ENCODE measurements around the gene ELMO2.
"Not testable (repeated sequence)": the region's sequence is repeated elsewhere in the genome, so short reads cannot be mapped to it uniquely, and the experiment has no call there.

Gene ELMO2

GRCh38 chr20:46406986-46407670, 713 bp upstream of the ELMO2 start:
- DNase-seq: peak; percentile 10

- no peak for DNase-seq
Measured at GRCh38 chr20:46402331-46402811, 4.0 kb downstream of the ELMO2 start.

- no peak for DNase-seq
Measured at GRCh38 chr20:46401478-46401860, 4.9 kb downstream of the ELMO2 start.

GRCh38 chr20:46400828-46401477, 5.5 kb downstream of the ELMO2 start:
- DNase-seq: peak; percentile 17

GRCh38 chr20:46400253-46400652, 6.2 kb downstream of the ELMO2 start:
- no peak for DNase-seq

GRCh38 chr20:46399401-46399800, 7.0 kb downstream of the ELMO2 start:
- no peak for DNase-seq

GRCh38 chr20:46398963-46399362, 7.5 kb downstream of the ELMO2 start:
- DNase-seq: no peak

- DNase-seq: no peak
Measured at GRCh38 chr20:46396052-46396740, 10.2 kb downstream of the ELMO2 start.

GRCh38 chr20:46394872-46395760, 11.3 kb downstream of the ELMO2 start:
- DNase-seq: peak; percentile 26

- DNase-seq: no peak
Measured at GRCh38 chr20:46393967-46394366, 12.4 kb downstream of the ELMO2 start.

GRCh38 chr20:46388937-46389336, 17.5 kb downstream of the ELMO2 start:
- DNase-seq: no peak

- DNase-seq: no peak
Measured at GRCh38 chr20:46388201-46388836, 18.1 kb downstream of the ELMO2 start.

GRCh38 chr20:46387054-46387453, 19.4 kb downstream of the ELMO2 start:
- not testable (repeated sequence) for DNase-seq

GRCh38 chr20:46378412-46379009, 27.9 kb downstream of the ELMO2 start:
- no peak for DNase-seq

- no peak for DNase-seq
Measured at GRCh38 chr20:46377518-46377917, 28.9 kb downstream of the ELMO2 start.

- no peak for DNase-seq
Measured at GRCh38 chr20:46376196-46376785, 30.1 kb downstream of the ELMO2 start.

GRCh38 chr20:46375771-46376170, 30.6 kb downstream of the ELMO2 start:
- no peak for DNase-seq

GRCh38 chr20:46374383-46374782, 32.0 kb downstream of the ELMO2 start:
- no peak for DNase-seq

- DNase-seq: no peak
Measured at GRCh38 chr20:46371656-46372055, 34.8 kb downstream of the ELMO2 start.

- no peak for DNase-seq
Measured at GRCh38 chr20:46368902-46369268, 37.5 kb downstream of the ELMO2 start.

Measured in hematopoietic multipotent progenitor cell treated with erythropoietin and hydrocortisone succinate and interleukin-3 and kit ligand, for 8 days (in vitro differentiated cells).